Measurements from ENCODE around the gene SRGAP2B.
"Not testable (repeated sequence)": the region's sequence is repeated elsewhere in the genome, so short reads cannot be mapped to it uniquely, and the experiment has no call there.

DNA sequence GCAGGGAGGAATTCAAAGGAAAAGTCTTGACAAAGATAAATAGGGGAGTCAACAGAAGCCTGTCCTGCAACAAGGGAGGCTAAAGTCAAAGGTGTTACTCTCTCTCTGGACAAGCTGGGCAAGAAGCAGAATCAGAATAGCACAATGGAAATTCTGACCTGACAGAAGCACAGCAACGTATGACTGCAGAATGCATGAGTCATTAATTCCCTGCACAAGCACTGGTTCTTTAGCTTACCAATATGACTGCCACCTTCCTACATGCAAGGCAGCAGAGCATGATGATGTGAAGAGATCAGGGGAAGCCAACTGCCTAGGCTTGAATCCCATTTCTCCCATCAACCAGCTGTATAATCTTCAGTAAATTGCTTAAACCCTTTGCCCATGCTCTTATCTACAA lies 153.4 kb downstream of the SRGAP2B start:
- TF ChIP-seq RAD21 (conservative IDR thresholded peaks at IDR 0.05 in 1 of 2, IDR thresholded peaks at IDR 0.05 in 1 of 2); CHD2 (IDR thresholded peaks at IDR 0.05; ENCODE audit: low read length, partially characterized antibody); EP300 (IDR thresholded peaks at IDR 0.05); POLR2A (IDR thresholded peaks at IDR 0.05; ENCODE audit: low read length); TP53 (CRISPR knock-in tag; IDR thresholded peaks at IDR 0.05); HDAC2 (IDR thresholded peaks at IDR 0.05); CHD4 (IDR thresholded peaks at IDR 0.05; ENCODE audit: borderline replicate concordance); FOSL2 (IDR thresholded peaks at IDR 0.05); FOSL2 (CRISPR knock-in tag; IDR thresholded peaks at IDR 0.05); KDM1A (IDR thresholded peaks at IDR 0.05; ENCODE audit: low read depth); ESRRA (IDR thresholded peaks at IDR 0.05; ENCODE audit: borderline replicate concordance, low read length); MAX (IDR thresholded peaks at IDR 0.05): not testable (repeated sequence)
- TF ChIP-seq, protein P1, sequence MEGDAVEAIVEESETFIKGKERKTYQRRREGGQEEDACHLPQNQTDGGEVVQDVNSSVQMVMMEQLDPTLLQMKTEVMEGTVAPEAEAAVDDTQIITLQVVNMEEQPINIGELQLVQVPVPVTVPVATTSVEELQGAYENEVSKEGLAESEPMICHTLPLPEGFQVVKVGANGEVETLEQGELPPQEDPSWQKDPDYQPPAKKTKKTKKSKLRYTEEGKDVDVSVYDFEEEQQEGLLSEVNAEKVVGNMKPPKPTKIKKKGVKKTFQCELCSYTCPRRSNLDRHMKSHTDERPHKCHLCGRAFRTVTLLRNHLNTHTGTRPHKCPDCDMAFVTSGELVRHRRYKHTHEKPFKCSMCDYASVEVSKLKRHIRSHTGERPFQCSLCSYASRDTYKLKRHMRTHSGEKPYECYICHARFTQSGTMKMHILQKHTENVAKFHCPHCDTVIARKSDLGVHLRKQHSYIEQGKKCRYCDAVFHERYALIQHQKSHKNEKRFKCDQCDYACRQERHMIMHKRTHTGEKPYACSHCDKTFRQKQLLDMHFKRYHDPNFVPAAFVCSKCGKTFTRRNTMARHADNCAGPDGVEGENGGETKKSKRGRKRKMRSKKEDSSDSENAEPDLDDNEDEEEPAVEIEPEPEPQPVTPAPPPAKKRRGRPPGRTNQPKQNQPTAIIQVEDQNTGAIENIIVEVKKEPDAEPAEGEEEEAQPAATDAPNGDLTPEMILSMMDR (IDR thresholded peaks at IDR 0.05) = not testable (repeated sequence)
- TF ChIP-seq, protein P2, sequence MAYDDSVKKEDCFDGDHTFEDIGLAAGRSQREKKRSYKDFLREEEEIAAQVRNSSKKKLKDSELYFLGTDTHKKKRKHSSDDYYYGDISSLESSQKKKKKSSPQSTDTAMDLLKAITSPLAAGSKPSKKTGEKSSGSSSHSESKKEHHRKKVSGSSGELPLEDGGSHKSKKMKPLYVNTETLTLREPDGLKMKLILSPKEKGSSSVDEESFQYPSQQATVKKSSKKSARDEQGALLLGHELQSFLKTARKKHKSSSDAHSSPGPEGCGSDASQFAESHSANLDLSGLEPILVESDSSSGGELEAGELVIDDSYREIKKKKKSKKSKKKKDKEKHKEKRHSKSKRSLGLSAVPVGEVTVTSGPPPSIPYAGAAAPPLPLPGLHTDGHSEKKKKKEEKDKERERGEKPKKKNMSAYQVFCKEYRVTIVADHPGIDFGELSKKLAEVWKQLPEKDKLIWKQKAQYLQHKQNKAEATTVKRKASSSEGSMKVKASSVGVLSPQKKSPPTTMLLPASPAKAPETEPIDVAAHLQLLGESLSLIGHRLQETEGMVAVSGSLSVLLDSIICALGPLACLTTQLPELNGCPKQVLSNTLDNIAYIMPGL (CRISPR knock-in tag; IDR thresholded peaks at IDR 0.05; ENCODE audit: borderline replicate concordance) = not testable (repeated sequence)
